GM23338 (cell line): ENCODE measurements around the gene PYM1. TPM values are rescaled to one million over a fixed set of nuclear protein-coding genes. Genes with fewer than 3 reads are reported as not detected.

Experiments used
- ATAC-seq: fragments of 200-7000 bp; cut with Tn5 transposase; 3 replicates; pipeline ENCODE4 v1.9.1; 2020
- DNase-seq: peaks from one replicate; pipeline ENCODE4 v3.0.0-alpha.2; 2015; ENCODE audit warnings: low spot score
- H2AFZ ChIP-seq: fragments of 200-600 bp; sonication (generic); 2 replicates; pipeline ENCODE4 v1.8.0; 2016; ENCODE audit warnings: antibody characterized with exemption, mild to moderate bottlenecking, moderate library complexity
- H3F3A ChIP-seq: fragments of 200-600 bp; sonication (generic); replicated peaks from 2 replicates; pipeline ENCODE4 v1.8.0; 2017; ENCODE audit warnings: antibody characterized with exemption, mixed run types, low read depth
- H3K27ac ChIP-seq: fragments of 200-600 bp; sonication (generic); 2 replicates; pipeline ENCODE4 v1.6.1; 2016; ENCODE audit warnings: low read depth
- H3K27me3 ChIP-seq: fragments of 200-600 bp; sonication (generic); 2 replicates; pipeline ENCODE4 v1.8.0; 2016; ENCODE audit warnings: mild to moderate bottlenecking, mixed run types, moderate library complexity; ENCODE audit not compliant: insufficient read depth
- H3K36me3 ChIP-seq: fragments of 200-600 bp; sonication (generic); 2 replicates; pipeline ENCODE4 v1.8.0; 2016; ENCODE audit warnings: mild to moderate bottlenecking; ENCODE audit not compliant: insufficient read depth
- H3K4me1 ChIP-seq: fragments of 200-600 bp; sonication (generic); 2 replicates; pipeline ENCODE4 v1.8.0; 2016; ENCODE audit warnings: mild to moderate bottlenecking, moderate library complexity; ENCODE audit not compliant: insufficient read depth
- H3K4me2 ChIP-seq: fragments of 200-600 bp; sonication (generic); 2 replicates; pipeline ENCODE4 v1.7.1; 2017; ENCODE audit warnings: mixed run types
- H3K4me3 ChIP-seq: fragments of 200-600 bp; sonication (generic); 2 replicates; pipeline ENCODE4 v1.6.1; 2016; ENCODE audit warnings: mixed run types
- H3K79me2 ChIP-seq: fragments of 200-600 bp; sonication (generic); replicated peaks from 2 replicates; pipeline ENCODE4 v1.8.0; 2017; ENCODE audit warnings: mild to moderate bottlenecking; ENCODE audit not compliant: insufficient read depth
- H3K9me2 ChIP-seq: fragments of 200-600 bp; sonication (generic); 2 replicates; pipeline ENCODE4 v1.8.0; 2017; ENCODE audit not compliant: insufficient read depth
- H4K20me1 ChIP-seq: fragments of 200-600 bp; sonication (generic); replicated peaks from 2 replicates; pipeline ENCODE4 v1.8.0; 2017; ENCODE audit warnings: mild to moderate bottlenecking; ENCODE audit not compliant: insufficient read depth
- H3K27ac Mint-ChIP-seq: 2 replicates; pipeline ENCODE4 v1.8.0; 2020; ENCODE audit warnings: inconsistent platforms, mild to moderate bottlenecking, moderate library complexity, mixed read lengths
- H3K27me3 Mint-ChIP-seq: 3 replicates; pipeline ENCODE4 v1.8.0; 2022; ENCODE audit warnings: low read depth, mild to moderate bottlenecking, moderate library complexity, mixed read lengths, inconsistent platforms; ENCODE audit not compliant: insufficient read depth, poor library complexity
- H3K36me3 Mint-ChIP-seq: 3 replicates; pipeline ENCODE4 v1.8.0; 2021; ENCODE audit warnings: low read depth, mild to moderate bottlenecking, inconsistent platforms, moderate library complexity, mixed read lengths
- H3K4me1 Mint-ChIP-seq: 3 replicates; pipeline ENCODE4 v1.8.0; 2020; ENCODE audit warnings: mild to moderate bottlenecking, inconsistent platforms, mixed read lengths
- H3K4me3 Mint-ChIP-seq: 3 replicates; pipeline ENCODE4 v1.8.0; 2021; ENCODE audit warnings: moderate library complexity, mild to moderate bottlenecking, inconsistent platforms, mixed read lengths
- H3K9me3 Mint-ChIP-seq: 3 replicates; pipeline ENCODE4 v1.8.0; 2020; ENCODE audit warnings: moderate library complexity, mild to moderate bottlenecking, inconsistent platforms, mixed read lengths
- CREB1 ChIP-seq: fragments of 250-450 bp; sonication (Bioruptor Pico); IDR thresholded peaks from 2 replicates; pipeline ENCODE4 v1.5.0; 2020; ENCODE audit warnings: low read depth, mild to moderate bottlenecking, moderate library complexity
- ETS1 ChIP-seq: IDR thresholded peaks from 2 replicates; pipeline ENCODE4 v1.6.1; 2016; ENCODE audit warnings: antibody characterized with exemption
- NANOG ChIP-seq: IDR thresholded peaks from 2 replicates; pipeline ENCODE4 v1.6.1; 2016; ENCODE audit warnings: antibody characterized with exemption, borderline replicate concordance
- POLR2AphosphoS5 ChIP-seq: IDR thresholded peaks from 2 replicates; pipeline ENCODE4 v1.6.1; 2016; ENCODE audit warnings: antibody characterized with exemption, low read depth
- ZNF462 ChIP-seq: fragments of 250-450 bp; sonication (Bioruptor Pico); IDR thresholded peaks from 2 replicates; pipeline ENCODE4 v1.5.0; 2020; ENCODE audit warnings: mild to moderate bottlenecking, moderate library complexity
- polyA plus RNA-seq: library from polyadenylated mRNA; unstranded; fragments of >200 nt; fragmentation: Nextera tagmentation; extraction: Ambion mirVana; gene quantifications from 2 replicates; pipeline ENCODE4 v1.2.1, GENCODE V29; 2016
- total RNA-seq: library from RNA; depleted of rRNA; stranded (reverse); fragments of >200 nt; shearing (Covaris generic); gene quantifications from 2 replicates; pipeline ENCODE4 v1.2.3, GENCODE V29; 2014

Gene PYM1
- total and polyA plus RNA-seq, 2 experiments from 2014 or later = 70.2 to 150 TPM

- H3K27ac ChIP-seq = peak within 1 kb of the TSS; percentile 90
- H3K4me1 Mint-ChIP-seq = peaks cover 22% of the 10 kb centered on the region
Observed at GRCh38 chr12:55966408-55967281, 39.0 kb upstream of the PYM1 start, which contains the start of gene CDK2. TSS of gene CDK2 (plus strand) at chr12:55966830. CDS start at chr12:55967009, 179 bp downstream.

GRCh38 chr12:55965941-55966407 is 38.3 kb upstream of the PYM1 start, which contains the start of gene PMEL:
TSS of gene PMEL (minus strand) at chr12:55966042. CDS start at chr12:55966011, 31 bp downstream.
- H3K4me1 ChIP-seq = peaks cover 17% of the 10 kb centered on the region; the same call in 1 of the 2 replicates
- H3K36me3 ChIP-seq = 0 out of 2 replicates have a peak, but pooled peaks cover 9% of the 10 kb centered on the region
- TF ChIP-seq ZNF462 (no peak), POLR2AphosphoS5 (peak; percentile 83)
- peaks cover 4% of the 10 kb centered on the region for H3K27me3 Mint-ChIP-seq
- peak within 1 kb of the TSS; percentile 100 for H3K4me3 Mint-ChIP-seq
- H3F3A ChIP-seq = no peaks in the 10 kb centered on the region
- H3K79me2 ChIP-seq = peaks cover 31% of the 10 kb centered on the region
- peak; percentile 80 for DNase-seq
- peak within 1 kb of the TSS; percentile 82 for H2AFZ ChIP-seq
- no peaks in the 10 kb centered on the region for H3K9me3 Mint-ChIP-seq
- peaks cover 23% of the 10 kb centered on the region for H3K36me3 Mint-ChIP-seq
- H3K4me1 Mint-ChIP-seq = peaks cover 22% of the 10 kb centered on the region
- H4K20me1 ChIP-seq = 0 out of 2 replicates have a peak, but pooled peaks cover 3% of the 10 kb centered on the region
- H3K27ac ChIP-seq = peak within 1 kb of the TSS; percentile 90
- H3K27ac Mint-ChIP-seq = peak within 1 kb of the TSS; percentile 83
- no peaks in the 10 kb centered on the region for H3K27me3 ChIP-seq
- H3K9me2 ChIP-seq = no peaks in the 10 kb centered on the region
- H3K4me3 ChIP-seq = peak within 1 kb of the TSS; percentile 91
- ATAC-seq = peak; percentile 78
- H3K4me2 ChIP-seq = peak within 1 kb of the TSS; percentile 88

More at GRCh38 chr12:55966408-55967281, 39.0 kb upstream of the PYM1 start, which contains the start of gene CDK2:
- peak within 1 kb of the TSS; percentile 88 for H3K4me2 ChIP-seq
- TF ChIP-seq POLR2AphosphoS5 = peak; percentile 78
- peak; percentile 81 for TF ChIP-seq CREB1 (CRISPR knock-in tag)
- TF ChIP-seq NANOG = no peak
- TF ChIP-seq ETS1 = 0 out of 2 replicates have a peak, but pooled peaks have one; percentile 13
- peaks cover 30% of the 10 kb centered on the region for H3K36me3 Mint-ChIP-seq
- ATAC-seq = peak; percentile 85
- H3K9me2 ChIP-seq = no peaks in the 10 kb centered on the region
- H3F3A ChIP-seq = no peaks in the 10 kb centered on the region
- H3K4me3 ChIP-seq = peak within 1 kb of the TSS; percentile 91
- DNase-seq = peak; percentile 98
- H3K36me3 ChIP-seq = 0 out of 2 replicates have a peak, but pooled peaks cover 9% of the 10 kb centered on the region
- H3K79me2 ChIP-seq = peaks cover 31% of the 10 kb centered on the region
- 0 out of 2 replicates have a peak, but pooled peaks cover 3% of the 10 kb centered on the region for H4K20me1 ChIP-seq
- H3K27ac Mint-ChIP-seq = peak within 1 kb of the TSS; percentile 83
- H2AFZ ChIP-seq = peak within 1 kb of the TSS; percentile 82
- no peaks in the 10 kb centered on the region for H3K9me3 Mint-ChIP-seq
- H3K4me1 ChIP-seq = peaks cover 17% of the 10 kb centered on the region; the same call in 1 of the 2 replicates
- H3K4me3 Mint-ChIP-seq = peak within 1 kb of the TSS; percentile 100
- H3K27me3 Mint-ChIP-seq = peaks cover 4% of the 10 kb centered on the region
- no peaks in the 10 kb centered on the region for H3K27me3 ChIP-seq
